Measurements from ENCODE around the gene SEL1L2.

SEL1L2 gene

DNA sequence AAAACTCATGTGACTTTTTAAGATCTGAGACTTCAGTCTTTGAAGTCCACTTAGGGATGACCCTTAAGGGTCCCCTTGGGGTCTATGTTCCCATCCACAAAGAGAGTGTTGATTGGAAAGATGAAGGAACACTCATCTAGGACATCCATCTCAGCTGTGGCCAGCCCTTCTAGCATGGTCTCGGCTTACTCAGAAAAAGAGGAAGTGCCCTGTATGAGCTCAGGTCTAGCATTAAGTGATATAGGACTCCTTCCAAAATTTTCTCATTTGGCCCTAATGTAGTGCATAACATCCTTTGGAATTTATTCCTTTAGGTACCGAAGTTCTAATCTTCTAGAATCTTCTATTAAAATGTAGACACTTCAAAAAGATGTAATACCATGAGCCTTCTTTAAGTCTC, 128.2 kb downstream of the SEL1L2 start:
- no peak for DNase-seq

DNA sequence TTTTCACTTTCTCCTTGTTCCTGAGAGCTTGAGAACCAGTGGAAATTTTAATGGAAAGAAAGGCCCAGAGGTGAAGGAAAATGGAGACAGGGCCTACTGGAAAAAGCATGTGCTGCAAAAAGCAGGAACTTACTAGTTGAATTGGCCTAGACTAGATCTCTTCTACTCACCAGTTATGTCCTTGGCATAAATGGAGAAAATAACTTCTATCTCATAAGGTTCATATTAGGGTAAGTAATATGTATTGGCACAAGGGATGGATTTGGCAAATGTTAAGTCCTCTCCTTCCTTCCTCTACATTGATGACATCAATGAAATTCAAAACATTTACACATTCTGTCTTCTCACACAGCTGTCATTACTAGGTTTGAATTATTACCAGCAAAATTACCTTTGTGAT, 131.5 kb downstream of the SEL1L2 start:
- no peak for DNase-seq

DNA sequence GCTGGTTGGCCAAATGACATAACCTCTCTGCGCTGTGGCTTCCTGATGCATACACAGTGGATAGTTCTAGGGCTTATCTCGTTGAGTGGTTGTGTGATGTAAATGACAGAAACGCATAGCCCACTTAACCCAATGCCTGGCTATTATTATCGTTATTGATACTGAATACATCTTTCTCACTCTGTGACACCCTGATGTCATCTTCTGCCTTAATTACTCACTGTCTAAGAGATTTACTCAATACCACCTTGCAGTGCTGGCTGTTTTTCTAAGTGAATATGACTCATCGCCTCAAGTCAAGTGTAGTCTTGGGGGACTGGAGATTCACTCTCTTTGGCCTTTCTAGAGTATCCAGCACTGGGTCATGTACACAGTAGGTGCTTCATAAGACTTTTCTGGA, 132.0 kb downstream of the SEL1L2 start:
- no peak for DNase-seq

DNA sequence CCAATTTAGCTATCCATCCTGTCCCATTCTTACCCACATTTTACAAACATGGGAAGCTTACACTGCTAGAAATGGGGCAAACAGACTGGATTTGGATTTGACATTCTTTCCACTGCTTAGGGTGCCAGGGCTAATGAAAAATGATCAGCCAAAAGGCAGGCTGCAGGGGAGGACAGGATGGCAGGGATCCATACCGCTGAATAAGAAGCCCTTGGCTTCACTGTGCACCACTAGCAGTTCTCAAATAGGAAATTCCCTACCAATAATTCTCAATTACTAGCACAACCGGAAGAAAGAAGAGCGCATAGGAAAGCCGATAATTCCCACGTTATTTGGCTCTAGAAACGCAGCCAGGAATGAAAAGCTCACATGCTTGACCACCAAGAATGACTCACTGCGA, 132.5 kb downstream of the SEL1L2 start:
- DNase-seq: no peak

DNA sequence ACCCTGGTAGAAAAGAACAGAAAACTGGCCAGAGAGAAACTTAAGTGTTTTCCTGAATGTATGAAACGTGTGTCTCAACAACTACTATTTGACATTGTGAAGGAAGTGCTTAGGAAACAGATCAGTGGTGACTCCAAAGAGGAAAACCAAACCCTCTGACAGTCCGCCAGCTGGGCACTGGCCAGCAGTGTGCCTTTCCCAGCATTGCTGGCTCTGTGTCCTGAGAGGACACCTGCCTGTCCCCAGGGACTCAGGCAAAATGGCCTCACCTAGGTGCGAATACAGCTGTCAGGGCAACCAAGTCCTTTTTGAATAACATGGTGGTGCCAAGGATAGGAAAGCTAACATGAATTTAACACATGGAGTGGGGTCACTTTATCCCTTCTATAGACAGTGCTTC, 133.1 kb downstream of the SEL1L2 start:
- DNase-seq: no peak

DNA sequence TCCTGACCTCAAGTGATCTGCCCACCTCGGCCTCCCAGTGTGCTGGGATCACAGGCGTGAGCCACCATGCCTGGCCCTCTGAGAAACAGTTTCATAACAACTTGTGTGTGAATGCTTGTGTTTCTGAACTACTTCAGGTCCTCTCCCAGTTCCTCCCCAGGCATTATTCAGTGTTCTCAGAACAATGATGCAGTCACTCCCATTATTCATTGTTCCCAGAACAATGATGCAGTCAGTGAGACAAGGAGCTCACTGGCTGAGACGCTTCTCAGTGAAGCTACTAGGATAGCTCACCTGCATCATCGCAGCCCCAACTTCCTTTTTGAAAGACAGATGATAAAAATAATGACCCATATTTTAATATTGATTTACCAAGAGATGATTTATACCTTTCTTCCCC, 134.1 kb downstream of the SEL1L2 start:
- no peak for DNase-seq

DNA sequence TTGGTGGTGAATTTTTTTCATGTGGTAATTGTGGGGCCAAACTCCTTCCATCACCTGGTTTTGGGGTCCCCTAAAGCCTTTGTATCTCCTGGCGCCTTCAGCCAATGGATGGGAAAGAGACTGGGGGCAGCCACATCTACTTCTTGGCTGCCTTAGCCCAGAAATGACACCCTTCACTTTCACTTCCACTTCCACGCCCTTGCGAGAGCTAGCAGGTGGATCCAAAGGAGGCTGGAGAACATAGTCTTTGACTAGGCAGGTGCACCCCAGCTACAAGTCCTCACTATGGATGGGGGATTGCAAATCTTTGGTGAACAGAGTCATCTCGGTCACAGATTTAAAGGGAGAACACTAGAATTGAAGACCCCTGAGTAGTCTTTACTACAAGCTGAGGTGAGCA, 134.8 kb downstream of the SEL1L2 start:
- DNase-seq: no peak

DNA sequence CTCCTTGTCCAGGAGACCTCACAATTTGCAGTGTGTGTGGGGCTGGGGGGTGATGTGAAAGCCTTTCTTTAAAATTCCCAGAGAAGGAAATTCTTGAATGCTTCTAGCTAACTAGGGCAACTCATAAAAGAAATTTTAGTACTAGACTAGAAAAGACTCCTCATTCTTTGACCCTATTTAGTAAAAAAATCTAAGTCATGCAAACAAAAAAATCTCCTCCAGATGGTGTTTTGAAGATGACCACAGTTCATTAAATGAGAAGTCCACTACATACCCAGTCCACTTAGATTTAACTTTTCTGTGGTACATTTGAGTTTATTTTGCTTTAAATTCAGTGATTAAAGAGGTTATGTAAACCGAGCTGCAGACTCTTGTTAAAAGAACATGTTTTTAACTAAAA, 138.1 kb downstream of the SEL1L2 start:
- no peak for DNase-seq

DNA sequence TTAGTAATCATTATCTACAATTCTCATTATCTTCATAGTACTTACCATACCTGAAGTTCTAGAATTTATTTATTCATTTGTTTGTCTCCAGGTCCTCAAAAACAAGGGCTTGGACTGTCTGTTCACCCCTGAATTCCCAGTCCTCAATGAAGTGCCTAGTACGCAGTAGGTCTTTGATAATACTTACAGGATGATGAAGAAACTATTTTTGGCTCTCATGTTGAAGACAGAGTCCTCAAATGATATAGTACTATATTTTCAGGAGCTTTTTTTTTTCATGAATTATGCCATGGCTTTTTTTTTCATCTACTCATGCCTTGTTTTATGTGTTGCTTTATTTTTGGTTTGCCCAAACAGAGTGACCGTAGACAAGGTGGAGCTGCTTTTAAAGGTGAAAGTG, 139.1 kb downstream of the SEL1L2 start:
- no peak for DNase-seq

DNA sequence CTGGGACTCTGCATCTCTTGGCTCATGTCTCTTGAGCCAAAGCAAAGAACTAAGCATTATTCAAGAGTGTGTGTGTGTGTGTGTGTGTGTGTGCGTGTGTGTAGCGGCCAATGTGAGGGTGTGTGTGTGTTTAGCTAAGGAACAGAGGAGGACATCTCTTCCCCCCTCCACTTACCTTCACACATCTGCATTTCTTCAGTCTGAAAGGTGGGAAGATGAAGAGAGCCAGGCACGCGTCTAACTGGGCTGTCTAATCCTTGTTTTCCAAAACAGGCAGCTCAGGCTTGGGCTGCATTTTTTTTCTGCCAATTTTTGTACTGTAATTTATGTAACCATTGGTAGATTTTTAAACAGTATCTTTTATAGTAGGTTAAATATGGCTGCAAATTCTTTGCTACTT, 146.1 kb downstream of the SEL1L2 start:
- no peak for DNase-seq

DNA sequence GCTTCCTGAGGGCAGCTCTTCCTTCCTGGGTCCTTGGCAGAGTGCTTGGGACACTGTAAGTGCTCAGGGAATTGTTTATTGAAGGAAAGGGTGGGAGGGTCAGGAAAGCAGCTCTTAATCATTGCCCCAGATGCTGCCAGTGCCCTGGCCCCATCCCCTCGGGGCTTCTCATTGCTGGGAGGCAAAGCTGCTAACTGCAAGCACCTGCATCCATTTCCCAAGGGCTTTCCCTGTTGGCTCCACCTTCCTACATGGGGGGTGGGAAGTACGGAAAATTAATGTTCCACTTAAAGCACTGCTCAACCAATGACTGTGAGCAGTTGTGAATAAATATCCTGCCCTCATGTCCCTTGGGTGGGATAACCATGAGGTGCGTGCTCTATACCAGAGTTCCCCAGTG, 149.2 kb downstream of the SEL1L2 start:
- peak; percentile 40 for DNase-seq

DNA sequence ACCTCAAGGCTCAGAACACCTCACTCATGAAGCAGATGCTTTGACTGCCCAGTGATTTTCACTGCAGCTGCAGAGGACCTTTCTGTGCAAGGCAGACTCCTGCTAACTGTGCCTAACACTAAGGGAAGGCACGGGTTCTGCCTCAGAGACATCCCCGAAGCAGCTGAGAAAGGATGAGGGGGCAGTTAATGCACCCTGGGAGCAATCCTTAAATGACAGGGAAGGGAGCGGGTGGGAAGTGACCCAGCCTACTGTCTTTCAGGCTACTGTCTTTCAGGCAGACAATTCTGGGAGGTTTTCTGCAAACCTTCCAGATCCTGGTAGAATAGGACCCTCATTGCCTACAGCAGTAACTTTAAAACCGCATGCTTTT, 150.3 kb downstream of the SEL1L2 start:
- DNase-seq: no peak

DNA sequence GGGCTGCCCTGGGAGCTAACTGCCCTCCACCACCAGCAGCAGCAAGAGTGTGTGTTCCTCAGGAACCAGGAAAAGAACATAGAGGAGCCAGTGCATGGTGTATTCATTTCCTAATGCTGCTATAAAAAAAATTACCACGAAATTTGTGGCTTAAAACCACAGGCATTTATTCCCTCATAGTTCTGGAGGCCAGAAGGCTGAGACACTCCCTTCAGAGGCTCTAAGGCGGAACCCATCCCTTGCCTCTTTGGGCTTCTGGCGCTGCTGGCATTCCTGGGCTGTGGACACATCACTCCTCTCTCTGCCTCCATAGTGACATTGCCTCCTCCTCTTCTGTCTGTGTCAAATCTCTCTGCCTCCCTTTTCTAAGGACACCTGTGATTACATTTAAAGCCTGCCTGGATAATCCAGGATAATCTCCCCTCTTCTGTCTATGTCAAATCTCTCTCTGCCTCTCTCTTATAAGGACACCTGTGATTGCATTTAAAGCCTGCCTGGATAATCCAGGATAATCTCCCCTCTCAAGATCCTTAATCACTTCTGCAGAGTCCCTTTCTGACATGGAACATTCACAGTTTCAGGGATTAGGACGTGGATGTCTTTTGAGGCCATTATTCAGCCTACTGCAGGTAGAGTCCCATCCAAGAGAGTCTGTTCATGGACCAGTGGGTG, 150.9 kb downstream of the SEL1L2 start:
- no peak for DNase-seq

DNA sequence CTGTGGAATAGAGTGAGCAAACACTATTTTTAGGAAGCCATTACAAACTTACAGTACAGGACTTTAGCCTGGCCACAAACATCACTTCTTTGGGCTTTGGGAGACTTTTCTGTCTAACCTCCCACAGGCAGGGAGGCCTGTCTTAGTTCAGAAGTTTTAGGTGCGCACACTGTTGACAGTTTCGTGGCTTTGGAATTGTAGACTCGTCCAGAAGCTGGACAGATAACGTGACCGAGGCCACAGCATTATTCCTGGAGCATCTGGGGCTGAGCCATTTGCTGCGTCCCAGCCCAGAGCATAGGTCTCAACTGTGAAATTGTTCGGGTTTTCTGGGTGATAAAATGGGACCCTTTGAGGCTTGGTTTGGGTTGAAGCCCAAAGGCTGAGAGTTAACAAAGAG, 151.8 kb downstream of the SEL1L2 start:
- no peak for DNase-seq

DNA sequence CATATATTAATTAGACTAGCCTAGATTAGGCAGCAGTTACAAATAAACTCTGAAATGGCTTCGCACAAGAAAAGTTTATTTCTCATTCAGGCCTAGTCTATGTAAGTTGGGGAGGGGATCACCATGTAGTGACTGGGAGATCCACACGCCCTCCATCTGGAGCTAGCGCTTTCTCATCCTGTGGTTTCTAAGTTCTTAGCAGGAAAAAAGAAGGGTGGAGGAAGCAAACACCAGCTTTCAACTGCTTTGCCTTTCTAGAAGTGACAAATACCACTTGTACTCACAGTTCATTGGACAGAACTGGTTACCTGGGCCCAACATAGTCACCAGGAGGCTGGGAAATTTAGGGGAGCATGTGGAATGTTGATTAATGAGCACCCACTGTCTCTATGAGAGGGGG, 158.9 kb downstream of the SEL1L2 start:
- DNase-seq: no peak

DNA sequence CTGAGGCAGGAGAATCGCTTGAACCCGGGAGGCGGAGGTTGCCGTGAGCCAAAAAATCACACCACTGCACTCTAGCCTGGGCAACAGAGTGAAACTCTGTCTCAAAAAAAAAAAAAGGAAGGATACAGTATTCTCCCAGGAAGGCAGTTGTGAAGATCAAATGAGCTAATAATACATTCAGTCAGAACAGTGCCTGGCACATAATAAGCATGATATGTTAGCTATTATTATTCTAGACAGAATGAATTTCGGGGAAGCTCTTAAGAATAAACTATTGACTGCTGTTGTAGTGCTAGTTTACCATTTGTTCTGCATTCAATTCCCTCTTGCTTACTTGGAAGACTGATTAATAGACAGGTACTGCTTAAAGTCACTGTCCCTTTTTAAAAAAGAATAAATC, 164.9 kb downstream of the SEL1L2 start:
- DNase-seq: no peak

DNA sequence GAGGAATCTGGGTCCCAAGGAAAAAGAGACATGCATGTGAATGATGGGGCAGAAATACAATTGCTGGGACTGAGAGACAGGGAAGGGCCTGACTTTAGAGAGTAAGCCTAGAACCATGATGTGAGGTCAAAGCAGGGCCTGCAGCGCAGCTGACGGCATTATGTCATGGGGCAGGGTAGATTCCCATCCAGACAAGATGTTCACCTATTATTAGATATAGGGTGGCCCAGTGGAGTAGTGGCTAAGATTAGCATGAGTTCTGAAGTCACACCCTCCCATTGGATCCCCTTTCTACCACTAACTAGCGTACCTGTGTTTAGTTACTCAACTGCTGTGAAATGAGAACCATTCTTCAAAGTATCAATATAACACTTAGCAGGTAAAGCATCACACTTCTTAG, 166.0 kb downstream of the SEL1L2 start:
- DNase-seq: no peak

DNA sequence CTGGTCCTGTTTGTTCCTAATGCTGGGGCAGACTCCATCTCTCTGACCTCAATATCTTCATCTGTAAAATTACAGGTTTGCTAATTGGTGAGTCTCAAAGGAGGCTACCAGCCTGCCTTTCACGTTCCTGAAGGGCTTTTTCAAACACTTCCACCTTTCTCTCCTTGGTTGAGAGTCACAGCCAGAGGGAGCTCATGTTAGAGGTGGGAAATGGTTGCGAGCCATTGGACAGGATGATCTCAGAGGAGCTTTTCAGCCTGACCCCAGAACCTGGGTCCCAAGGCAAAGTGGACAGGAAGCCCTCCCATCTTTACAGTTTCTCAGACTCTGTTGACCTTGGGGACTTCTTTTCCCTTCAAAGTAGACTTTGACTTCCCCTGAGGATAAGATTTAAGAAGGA, 168.0 kb downstream of the SEL1L2 start:
- no peak for DNase-seq

DNA sequence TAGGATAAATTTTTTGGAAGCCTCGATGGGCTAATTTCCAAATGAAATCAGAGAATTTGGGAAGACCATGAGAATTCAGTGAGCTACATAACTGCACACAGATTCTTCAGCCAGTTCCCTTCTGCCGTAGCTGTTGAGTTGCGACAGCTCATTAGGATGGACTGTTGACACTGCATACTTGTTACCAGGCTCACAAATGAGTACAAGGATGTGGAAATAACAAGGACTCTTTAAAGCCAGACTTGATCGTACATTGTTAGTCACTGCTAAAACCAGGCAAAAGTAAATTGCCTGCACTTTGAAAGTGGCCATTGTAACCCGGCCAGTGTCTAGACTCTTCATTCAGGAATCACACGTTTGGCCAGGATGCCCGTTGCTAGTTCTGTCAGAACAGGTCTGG, 168.5 kb downstream of the SEL1L2 start:
- no peak for DNase-seq

DNA sequence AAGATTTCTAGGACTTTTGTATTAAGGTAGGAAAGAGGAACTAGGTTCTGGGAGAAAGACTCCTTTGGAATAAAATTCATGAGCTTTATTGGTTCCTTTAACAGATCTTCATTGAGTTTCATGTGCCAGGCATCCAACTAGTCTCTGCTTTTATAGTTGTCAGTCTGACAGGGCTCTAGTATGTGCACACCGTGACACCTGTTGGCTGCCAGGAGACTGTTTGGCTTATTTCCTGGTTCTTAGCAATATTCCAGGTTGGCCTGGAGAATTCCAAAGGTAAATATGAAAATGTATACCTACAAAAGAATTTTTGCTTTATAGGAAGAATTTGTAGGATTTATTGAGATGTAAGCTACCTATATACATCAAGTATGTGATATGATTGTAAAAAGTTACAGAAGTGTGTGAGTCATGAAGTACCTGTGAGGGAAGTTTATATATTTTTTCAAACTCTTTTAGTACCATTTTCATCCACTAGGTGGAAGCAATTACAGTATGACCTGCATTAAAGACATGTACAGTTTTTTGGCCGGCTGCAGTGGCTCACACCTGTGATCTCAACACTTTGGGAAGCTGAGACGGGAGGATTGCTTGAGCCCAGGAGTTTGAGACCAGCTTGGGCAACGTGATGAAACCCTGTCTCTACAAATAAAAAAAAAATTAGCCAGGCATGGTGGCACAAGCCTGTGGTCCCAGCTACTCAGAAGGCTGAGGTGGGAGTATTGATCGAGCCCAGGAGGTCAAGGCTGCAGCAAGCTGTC, 170.3 kb downstream of the SEL1L2 start:
- peak; percentile 73 for DNase-seq

DNA sequence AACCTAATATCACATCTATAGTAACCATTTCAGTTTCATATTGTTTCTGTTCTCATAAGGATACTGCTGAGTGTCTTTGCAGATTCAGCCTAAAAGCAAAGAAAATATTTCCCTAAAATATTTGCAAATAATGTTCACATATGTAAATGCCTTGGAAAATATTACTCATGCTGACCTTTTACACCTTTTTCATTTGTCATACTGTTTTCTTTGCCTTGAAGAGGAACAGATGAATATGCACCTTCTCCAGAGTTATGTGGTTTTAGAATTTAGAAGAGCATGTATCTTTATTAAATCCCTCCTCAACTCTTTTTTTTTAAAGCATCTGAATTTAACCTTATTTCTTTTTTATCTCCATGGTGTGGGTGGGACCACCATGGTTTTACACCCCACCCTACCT, 173.1 kb downstream of the SEL1L2 start:
- no peak for DNase-seq

DNA sequence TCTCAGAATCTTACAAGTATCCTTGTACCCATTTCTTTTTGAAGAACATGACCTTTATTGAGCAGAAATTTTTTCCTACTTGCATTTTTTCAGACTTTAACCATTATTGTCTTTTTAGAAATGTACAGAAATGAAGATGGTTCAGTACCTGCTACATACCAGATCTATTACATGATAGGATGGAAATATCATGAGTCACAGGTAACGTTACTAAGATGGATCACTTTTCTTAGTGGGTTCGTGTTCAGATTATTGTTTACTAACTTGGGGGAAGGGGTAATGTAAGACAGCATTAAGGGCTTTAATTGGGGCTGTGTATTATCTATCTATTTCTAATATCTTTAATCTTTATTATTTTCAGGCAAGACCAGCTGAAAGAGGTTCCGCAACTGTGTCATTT, 173.7 kb downstream of the SEL1L2 start:
- DNase-seq: no peak

DNA sequence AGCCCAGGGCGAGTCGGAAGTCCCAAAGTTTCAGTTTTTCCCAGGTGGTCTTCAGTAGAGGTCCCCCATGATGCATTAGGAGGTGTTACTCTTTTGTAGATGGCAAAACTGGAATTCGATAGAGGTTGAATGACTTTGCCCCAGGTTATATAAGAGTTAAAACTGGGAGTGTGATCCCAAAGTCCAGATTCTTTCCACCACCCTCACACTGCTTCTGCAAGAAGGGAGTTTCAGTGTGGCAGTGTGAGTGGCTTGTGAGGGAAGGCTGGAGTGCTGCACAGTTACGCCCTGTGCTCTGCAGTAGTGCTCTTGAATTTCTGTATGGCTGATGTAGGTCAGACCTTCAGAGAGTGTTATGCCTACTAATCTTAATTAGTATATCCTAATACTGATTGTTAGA, 175.7 kb downstream of the SEL1L2 start:
- no peak for DNase-seq

DNA sequence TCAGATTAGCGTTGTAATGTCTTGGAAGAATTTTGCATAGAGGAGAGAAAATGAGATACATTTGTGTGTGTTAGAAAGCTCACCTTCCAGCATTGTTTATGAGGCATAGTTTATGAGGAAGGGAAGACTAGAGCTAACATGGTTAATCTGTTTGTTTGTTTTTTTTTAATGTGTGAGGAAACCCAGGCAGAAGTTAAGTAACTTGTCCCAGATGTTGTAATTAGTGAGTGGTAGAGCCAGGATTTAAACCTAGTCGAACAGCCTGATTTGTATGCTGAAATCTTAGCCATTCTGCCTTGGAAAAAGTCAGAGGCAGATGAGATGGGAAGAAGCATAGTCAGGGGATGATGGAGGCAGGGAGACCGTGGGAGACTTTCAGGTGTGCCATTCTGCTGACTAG, 176.5 kb downstream of the SEL1L2 start:
- DNase-seq: no peak

DNA sequence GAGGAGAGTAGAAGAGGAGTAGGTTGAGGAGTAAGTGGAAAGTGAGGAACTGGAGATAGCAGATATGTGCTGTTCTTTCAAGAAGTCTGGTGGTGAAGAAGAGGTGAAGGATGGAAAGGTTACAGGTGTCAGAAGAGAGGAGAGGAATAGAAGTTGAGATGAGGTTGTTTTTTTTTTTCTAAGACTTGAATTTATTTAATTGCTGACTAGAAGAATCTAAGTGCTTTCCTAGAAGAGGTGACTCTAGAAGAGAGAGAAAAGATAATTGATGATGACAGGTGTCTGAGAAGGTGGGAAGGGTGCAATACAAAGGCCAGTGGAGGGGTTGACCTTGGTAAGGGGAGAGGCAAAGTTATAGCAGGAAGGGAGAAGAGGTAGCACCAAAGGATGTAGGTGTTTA, 180.0 kb downstream of the SEL1L2 start:
- DNase-seq: no peak
